ENCODE results near the gene PDX1.

Gene PDX1

GRCh38 chr13:27919934-27920676 lies at the start of gene PDX1:
Gene PDX1, plus strand, starts transcription at chr13:27920000. Its CDS starts 139 bp downstream, at chr13:27920139.
- peak; percentile 15 for DNase-seq (ENCODE audit: low read depth)

GRCh38 chr13:27878274-27878673 lies 41.5 kb upstream of the PDX1 start:
- DNase-seq (ENCODE audit: low read depth): no peak

- no peak for DNase-seq (ENCODE audit: low read depth)
These were observed 30.3 kb upstream of the PDX1 start for GRCh38 chr13:27889471-27889870.

GRCh38 chr13:27896726-27897125 lies 23.1 kb upstream of the PDX1 start:
- DNase-seq (ENCODE audit: low read depth): no peak

- DNase-seq (ENCODE audit: low read depth): no peak
These were observed 15.1 kb upstream of the PDX1 start for GRCh38 chr13:27904719-27905118.

GRCh38 chr13:27905650-27906049 lies 14.2 kb upstream of the PDX1 start:
- no peak for DNase-seq (ENCODE audit: low read depth)

GRCh38 chr13:27907121-27907787 lies 12.5 kb upstream of the PDX1 start:
- DNase-seq (ENCODE audit: low read depth): no peak

GRCh38 chr13:27909378-27909777 lies 10.4 kb upstream of the PDX1 start:
- no peak for DNase-seq (ENCODE audit: low read depth)

- no peak for DNase-seq (ENCODE audit: low read depth)
These were observed 8.3 kb upstream of the PDX1 start for GRCh38 chr13:27911521-27911920.

GRCh38 chr13:27913160-27913559 lies 6.6 kb upstream of the PDX1 start:
- DNase-seq (ENCODE audit: low read depth): no peak

- no peak for DNase-seq (ENCODE audit: low read depth)
These were observed 4.2 kb upstream of the PDX1 start for GRCh38 chr13:27915301-27916207.

- no peak for DNase-seq (ENCODE audit: low read depth)
These were observed 2.5 kb upstream of the PDX1 start for GRCh38 chr13:27917121-27917947.

GRCh38 chr13:27918041-27918917 lies 1.5 kb upstream of the PDX1 start:
- DNase-seq (ENCODE audit: low read depth): no peak

GRCh38 chr13:27918918-27919658 lies 712 bp upstream of the PDX1 start:
- DNase-seq (ENCODE audit: low read depth): no peak

- DNase-seq (ENCODE audit: low read depth): no peak
These were observed 204 bp upstream of the PDX1 start for GRCh38 chr13:27919659-27919933.

GRCh38 chr13:27920677-27921420 lies 1.0 kb downstream of the PDX1 start:
- no peak for DNase-seq (ENCODE audit: low read depth)

GRCh38 chr13:27921421-27921960 lies 1.7 kb downstream of the PDX1 start:
- no peak for DNase-seq (ENCODE audit: low read depth)

- DNase-seq (ENCODE audit: low read depth): no peak
These were observed 2.4 kb downstream of the PDX1 start for GRCh38 chr13:27921961-27922882.
